ENCODE results near the gene SMIM15.

- TF ChIP-seq CTCF (conservative IDR thresholded peaks at IDR 0.05) (no peak), EZH2 (IDR thresholded peaks at IDR 0.05; ENCODE audit: low read depth) (no peak)
These were observed 9.2 kb upstream of the SMIM15 start for GRCh38 chr5:61171479-61171878.
